ENCODE data around the gene LRRC10. TPM values are rescaled to one million over a fixed set of nuclear protein-coding genes. Genes with fewer than 3 reads are reported as not detected.
A peak's percentile ranks its signal among the peaks of the same experiment; 100 is the strongest.

Gene LRRC10
- total RNA-seq, 4 donors from 2014 or later: not detected

DNA sequence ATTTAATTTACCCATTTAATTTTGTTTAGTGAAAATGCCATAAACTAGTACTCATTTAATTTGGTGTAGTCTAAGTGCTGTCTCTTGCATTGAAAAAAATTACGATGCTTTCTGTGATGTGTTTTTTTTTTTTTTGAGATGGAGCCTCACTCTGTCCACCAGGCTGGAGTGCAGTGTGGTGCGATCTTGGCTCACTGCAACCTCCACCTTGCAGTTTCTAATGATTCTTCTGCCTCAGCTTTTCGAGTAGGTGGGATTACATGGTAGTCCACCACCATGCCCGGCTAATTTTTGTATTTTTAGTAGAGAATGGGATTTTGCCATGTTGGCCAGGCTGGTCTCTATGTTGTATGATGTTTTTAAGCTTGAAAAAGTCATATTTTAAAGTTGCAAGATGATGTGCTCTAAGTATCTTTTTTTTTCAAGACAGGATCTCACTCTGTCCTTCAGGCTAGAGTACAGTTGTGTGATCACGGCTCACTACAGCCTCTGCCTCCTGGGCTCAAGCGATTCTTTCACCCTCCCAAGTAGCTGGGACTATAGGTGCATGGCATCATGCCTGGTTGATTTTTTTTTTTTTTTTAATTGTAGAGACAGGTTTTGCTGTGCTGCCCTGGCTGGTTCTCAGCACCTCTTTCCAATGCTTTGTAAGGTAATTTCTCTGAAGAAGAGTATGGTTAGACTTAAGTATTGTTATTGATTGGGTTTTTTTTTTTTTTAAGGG, 8.6 kb downstream of the LRRC10 start:
- Histone ChIP-seq H3K36me3 (peaks cover 0 to 58% (median 23%) of the 10 kb centered on the region in 4 donors), H3K4me3 (no peak overlapping the region), H3K27ac (no peak overlapping the region), H3K9me3 (no peaks in the 10 kb centered on the region), H3K4me1 (peaks cover 0 to 15% (median 0%) of the 10 kb centered on the region in 4 donors), H3K27me3 (no peaks in the 10 kb centered on the region)
- DNase-seq: no peak
- in situ Hi-C loops (cut with MboI; ENCODE audit: low pct_ligation_motif_present in 1 of 4, low pct_unique_long_range_greater_than_20kb in 1 of 4, low sequenced_read_pairs in 3 of 4) (no loop called here), intact Hi-C loops (cut with DNase I; ENCODE audit: low total_unique reads) (no loop called here)
- WGBS, 2 donors (ENCODE audit: low coverage in 1 of 2): 90 to 94% methylated on average over 6 of the region's 6 CpGs
- TF ChIP-seq POLR2A (IDR thresholded peaks at IDR 0.05) (no peak), EP300 (IDR thresholded peaks at IDR 0.05; ENCODE audit: low read depth) (no peak), POLR2AphosphoS5 (IDR thresholded peaks at IDR 0.05) (no peak)
- TF ChIP-seq, protein P1, sequence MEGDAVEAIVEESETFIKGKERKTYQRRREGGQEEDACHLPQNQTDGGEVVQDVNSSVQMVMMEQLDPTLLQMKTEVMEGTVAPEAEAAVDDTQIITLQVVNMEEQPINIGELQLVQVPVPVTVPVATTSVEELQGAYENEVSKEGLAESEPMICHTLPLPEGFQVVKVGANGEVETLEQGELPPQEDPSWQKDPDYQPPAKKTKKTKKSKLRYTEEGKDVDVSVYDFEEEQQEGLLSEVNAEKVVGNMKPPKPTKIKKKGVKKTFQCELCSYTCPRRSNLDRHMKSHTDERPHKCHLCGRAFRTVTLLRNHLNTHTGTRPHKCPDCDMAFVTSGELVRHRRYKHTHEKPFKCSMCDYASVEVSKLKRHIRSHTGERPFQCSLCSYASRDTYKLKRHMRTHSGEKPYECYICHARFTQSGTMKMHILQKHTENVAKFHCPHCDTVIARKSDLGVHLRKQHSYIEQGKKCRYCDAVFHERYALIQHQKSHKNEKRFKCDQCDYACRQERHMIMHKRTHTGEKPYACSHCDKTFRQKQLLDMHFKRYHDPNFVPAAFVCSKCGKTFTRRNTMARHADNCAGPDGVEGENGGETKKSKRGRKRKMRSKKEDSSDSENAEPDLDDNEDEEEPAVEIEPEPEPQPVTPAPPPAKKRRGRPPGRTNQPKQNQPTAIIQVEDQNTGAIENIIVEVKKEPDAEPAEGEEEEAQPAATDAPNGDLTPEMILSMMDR (IDR thresholded peaks at IDR 0.05): no peak

DNA sequence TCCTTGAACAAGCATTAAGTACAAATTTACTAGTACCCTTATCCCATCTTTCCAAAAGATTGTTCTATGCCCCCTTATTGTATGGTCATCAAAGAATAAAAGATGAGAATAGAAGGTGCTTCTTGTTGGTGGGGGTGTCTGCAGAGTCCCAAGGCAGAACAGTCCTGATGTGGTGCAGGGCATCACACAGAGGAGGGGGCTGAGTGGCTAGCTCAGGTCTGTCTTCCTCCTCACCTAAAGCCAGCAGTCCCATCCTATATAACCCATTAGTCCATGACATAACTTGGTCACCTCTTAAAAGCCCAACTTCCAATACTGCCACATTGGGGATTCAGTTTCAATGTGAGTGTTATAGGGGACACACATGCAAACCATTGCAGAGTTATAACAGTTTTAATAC, 9.9 kb downstream of the LRRC10 start:
- H3K9me3 ChIP-seq: no peaks in the 10 kb centered on the region
- no peaks in the 10 kb centered on the region for H3K27me3 ChIP-seq
- H3K27ac ChIP-seq: no peak overlapping the region
- DNase-seq: no peak
- intact Hi-C loops (cut with DNase I; ENCODE audit: low total_unique reads) (no loop called here), in situ Hi-C loops (cut with MboI; ENCODE audit: low pct_ligation_motif_present in 1 of 4, low pct_unique_long_range_greater_than_20kb in 1 of 4, low sequenced_read_pairs in 3 of 4) (no loop called here)
- peaks cover 0 to 58% (median 25%) of the 10 kb centered on the region in 4 donors for H3K36me3 ChIP-seq
- TF ChIP-seq, protein P1 (IDR thresholded peaks at IDR 0.05): no peak
- TF ChIP-seq POLR2AphosphoS5 (IDR thresholded peaks at IDR 0.05) (no peak), EP300 (IDR thresholded peaks at IDR 0.05; ENCODE audit: low read depth) (no peak), POLR2A (IDR thresholded peaks at IDR 0.05) (no peak)
- H3K4me3 ChIP-seq: no peak overlapping the region
- peaks cover 0 to 15% (median 0%) of the 10 kb centered on the region in 4 donors for H3K4me1 ChIP-seq

DNA sequence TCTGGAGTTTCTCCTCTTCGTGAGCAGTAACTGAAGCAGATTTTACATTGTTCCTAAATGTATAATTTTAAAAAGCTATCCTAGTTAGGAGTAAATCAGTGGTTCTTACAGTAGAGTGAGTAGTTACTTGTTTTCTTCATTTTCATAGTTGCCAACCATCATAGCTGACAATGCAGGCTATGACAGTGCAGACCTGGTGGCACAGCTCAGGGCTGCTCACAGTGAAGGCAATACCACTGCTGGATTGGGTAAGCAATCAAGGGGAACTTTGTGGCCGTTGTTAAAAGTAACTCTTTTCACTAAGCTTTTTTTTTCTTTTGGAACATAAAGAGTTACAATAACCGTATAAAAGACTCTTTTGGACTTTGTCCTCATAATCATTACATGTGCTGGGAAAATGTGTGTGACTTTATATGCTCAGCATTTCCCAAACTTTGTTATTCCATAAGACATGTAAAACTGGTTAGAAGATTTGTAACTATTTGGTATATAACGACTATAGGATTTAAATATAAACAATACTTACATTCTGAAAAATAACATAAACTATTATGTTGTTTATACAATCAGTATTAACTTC, 12.4 kb downstream of the LRRC10 start:
- H3K4me3 ChIP-seq: no peak overlapping the region
- intact Hi-C loops (cut with DNase I; ENCODE audit: low total_unique reads): no loop called here

DNA sequence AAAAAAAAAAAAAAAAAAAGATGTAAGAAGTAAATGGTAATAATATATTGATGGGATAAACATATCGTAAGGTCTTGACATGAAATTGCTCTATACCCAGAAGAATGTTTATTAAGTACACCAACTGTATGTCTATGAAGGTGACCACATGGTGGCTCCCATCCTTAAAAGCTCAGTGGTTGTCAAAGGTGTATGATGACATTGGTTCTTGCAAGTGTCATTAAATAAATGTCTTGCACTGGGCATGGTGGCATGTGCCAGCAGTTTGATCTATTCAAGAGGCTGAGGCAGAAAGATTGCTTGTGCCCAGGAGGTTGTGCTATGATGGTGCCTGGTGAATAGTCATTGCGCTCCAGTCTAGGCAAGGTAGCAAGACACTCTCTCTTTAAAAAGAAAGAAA, 15.0 kb downstream of the LRRC10 start:
- peaks cover 0 to 15% (median 0%) of the 10 kb centered on the region in 4 donors for H3K4me1 ChIP-seq
- intact Hi-C loops (cut with DNase I; ENCODE audit: low total_unique reads): no loop called here
- DNase-seq: no peak
- no peak overlapping the region for H3K4me3 ChIP-seq
- no peak overlapping the region for H3K27ac ChIP-seq
- H3K27me3 ChIP-seq: no peaks in the 10 kb centered on the region
- TF ChIP-seq, protein P1 (IDR thresholded peaks at IDR 0.05): no peak
- TF ChIP-seq EP300 (IDR thresholded peaks at IDR 0.05; ENCODE audit: low read depth) (no peak), POLR2AphosphoS5 (IDR thresholded peaks at IDR 0.05) (no peak), POLR2A (IDR thresholded peaks at IDR 0.05) (no peak)
- H3K9me3 ChIP-seq: no peaks in the 10 kb centered on the region
- 83 to 100% methylated on average over 2 of the region's 2 CpGs for WGBS, 2 donors (ENCODE audit: low coverage in 1 of 2)
- in situ Hi-C loops (cut with MboI; ENCODE audit: low pct_ligation_motif_present in 1 of 4, low pct_unique_long_range_greater_than_20kb in 1 of 4, low sequenced_read_pairs in 3 of 4): no loop called here
- H3K36me3 ChIP-seq: peaks cover 0 to 82% (median 35%) of the 10 kb centered on the region in 4 donors

More for the DNA sequence above, 12.4 kb downstream of the LRRC10 start:
- TF ChIP-seq, protein P1 (IDR thresholded peaks at IDR 0.05): no peak
- TF ChIP-seq EP300 (IDR thresholded peaks at IDR 0.05; ENCODE audit: low read depth) (no peak), POLR2A (IDR thresholded peaks at IDR 0.05) (no peak), POLR2AphosphoS5 (IDR thresholded peaks at IDR 0.05) (no peak)
- Histone ChIP-seq H3K9me3 (no peaks in the 10 kb centered on the region), H3K27me3 (no peaks in the 10 kb centered on the region), H3K4me1 (peaks cover 0 to 15% (median 0%) of the 10 kb centered on the region in 4 donors), H3K36me3 (peaks cover 0 to 75% (median 33%) of the 10 kb centered on the region in 4 donors), H3K27ac (peak overlapping the region in 2 of 4 donors; percentile 20 to 41)
- DNase-seq: no peak
- 34 to 49% methylated on average over 4 of the region's 4 CpGs for whole genome bisulfite sequencing, 2 donors (ENCODE audit: low coverage in 1 of 2)
- in situ Hi-C loops (cut with MboI; ENCODE audit: low pct_ligation_motif_present in 1 of 4, low pct_unique_long_range_greater_than_20kb in 1 of 4, low sequenced_read_pairs in 3 of 4): no loop called here
